ENCODE measurements around the gene STOML3.

STOML3 gene

GRCh38 chr13:38981096-38981495, 9.5 kb downstream of the STOML3 start:
- DNase-seq (ENCODE audit: low read depth, low spot score): no peak

- DNase-seq (ENCODE audit: low read depth, low spot score): no peak
Observed at GRCh38 chr13:38980750-38981078, 9.9 kb downstream of the STOML3 start.

- DNase-seq (ENCODE audit: low read depth, low spot score): no peak
Observed at GRCh38 chr13:38979891-38980749, 10.5 kb downstream of the STOML3 start.

DNA sequence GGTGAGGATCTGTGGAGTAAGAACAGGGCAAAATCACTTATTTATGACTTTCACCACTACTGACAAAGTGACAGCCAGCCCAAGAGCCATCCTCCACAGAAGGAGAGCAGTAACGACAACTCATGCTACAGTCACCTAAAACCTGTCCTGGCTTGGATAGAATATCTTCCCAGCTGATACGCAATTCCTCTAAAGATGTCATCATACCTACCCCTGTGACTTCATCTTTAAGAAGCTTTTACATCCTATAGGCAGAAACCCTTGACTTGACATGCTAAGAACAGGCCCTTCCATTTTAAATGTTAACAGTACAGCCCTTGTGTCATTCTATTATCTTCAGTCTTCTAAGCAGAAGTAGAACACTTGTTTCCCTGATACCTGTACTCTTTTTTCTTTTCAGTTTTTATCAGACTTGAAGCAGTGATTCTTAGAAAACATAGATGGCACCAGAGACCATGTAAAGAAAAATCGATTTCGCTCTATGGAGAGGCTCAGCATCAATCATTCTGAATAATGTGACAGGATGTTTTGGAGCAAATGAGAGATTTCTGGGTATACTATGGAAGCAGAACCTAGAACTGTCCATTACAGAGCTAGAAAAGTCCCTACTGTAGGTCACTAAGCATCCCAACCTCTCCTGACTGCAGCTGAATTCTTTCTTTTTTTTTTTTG, 20.1 kb downstream of the STOML3 start:
- DNase-seq (ENCODE audit: low read depth, low spot score): no peak

GRCh38 chr13:38969187-38969586, 21.4 kb downstream of the STOML3 start:
- DNase-seq (ENCODE audit: low read depth, low spot score): no peak

DNA sequence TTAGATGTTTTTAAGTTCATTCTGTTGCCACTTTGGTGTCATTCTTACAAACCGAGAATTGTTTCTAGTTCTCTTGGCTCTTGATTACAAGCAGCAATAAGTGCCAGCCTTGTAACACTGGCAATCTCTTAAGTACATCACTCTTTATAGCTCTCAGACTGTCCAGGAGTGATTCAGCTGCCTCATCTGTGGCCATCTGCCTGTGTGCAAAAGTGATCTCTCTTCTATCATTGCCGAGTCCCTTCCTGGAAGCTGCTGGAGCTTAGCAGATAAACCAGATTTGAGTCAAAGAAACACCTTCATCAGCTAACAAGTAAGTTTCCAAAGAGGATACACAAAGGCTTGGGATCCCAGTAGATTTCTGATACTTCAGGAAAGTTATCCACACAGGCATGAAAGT, 23.2 kb downstream of the STOML3 start:
- DNase-seq (ENCODE audit: low read depth, low spot score): no peak

- DNase-seq (ENCODE audit: low read depth, low spot score): no peak
Observed at GRCh38 chr13:38965281-38965680, 25.4 kb downstream of the STOML3 start.

DNA sequence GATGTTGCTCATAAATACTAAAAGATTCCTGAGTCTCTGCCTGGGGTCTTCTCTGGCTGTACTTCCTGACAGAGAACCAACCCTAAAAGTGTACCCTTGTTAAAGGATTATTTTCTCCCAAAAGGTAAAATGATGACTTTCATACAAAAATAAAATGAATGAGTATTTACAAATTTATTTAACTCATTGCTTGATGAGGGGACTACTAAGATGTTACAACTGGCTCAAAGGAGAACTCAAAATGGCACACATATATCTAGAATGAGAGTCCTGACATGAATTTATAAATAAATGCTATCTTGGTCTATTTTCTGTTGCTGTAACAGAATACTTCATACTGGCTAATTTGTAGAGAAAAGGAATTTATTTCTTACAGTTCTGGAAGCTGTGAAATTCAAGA, 30.5 kb downstream of the STOML3 start:
- DNase-seq (ENCODE audit: low read depth, low spot score): no peak

DNA sequence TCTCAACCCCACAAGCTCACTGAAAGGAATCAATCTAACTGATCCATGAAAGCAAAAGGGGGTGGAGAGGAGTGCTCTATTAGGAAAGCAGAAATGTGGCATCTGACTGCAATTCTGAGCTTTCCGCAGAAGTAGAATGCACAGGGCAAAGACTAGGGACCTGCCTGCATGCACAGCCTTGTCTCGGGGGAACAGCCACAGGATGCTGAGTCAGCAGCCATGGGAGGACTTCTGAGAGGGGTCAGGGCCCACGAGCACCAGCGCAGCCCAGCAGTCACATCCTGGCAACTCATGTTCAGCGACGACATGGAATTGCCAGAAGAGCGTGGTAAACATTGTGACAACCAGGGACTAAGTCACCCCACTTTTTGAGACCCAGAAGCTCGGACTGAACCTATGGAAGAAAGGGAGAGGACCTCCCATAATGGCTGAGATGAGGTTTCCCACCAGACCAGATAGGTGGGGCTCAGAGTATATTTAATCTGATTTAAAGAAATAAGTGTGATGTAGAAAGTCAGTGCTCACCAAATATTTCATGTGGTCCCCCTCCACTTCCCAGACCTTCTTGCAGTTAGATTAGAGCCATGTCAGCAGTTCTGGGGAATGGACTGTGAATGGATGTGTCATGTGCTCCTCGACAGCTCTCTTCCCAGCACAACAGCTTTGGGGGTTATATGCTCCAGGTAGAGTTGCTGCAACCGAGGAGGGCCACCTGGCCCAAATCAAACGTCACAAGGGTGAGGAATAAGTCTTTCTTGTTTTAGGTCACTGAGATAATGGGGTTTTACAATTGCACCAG, 32.6 kb downstream of the STOML3 start:
- no peak for DNase-seq (ENCODE audit: low read depth, low spot score)

DNA sequence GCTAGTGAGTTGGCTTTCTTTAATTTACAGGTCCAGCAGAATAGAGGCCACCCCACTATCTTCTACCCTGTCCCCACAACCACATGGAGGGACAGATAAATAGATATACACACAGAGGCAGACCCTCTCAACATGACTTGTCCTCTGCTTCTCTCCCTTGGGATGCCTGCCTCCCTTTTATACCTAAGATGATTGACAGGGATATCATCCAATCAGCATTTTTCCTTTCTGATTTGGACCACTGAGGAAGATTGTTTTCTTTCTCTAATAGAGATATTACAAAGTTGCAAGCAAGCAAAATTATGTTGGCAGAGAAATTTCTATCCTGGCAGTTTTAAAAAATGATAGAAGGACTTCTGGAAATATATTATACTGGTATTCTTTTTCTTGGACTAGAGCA, 35.8 kb downstream of the STOML3 start:
- DNase-seq (ENCODE audit: low read depth, low spot score): no peak

- DNase-seq (ENCODE audit: low read depth, low spot score): no peak
Observed at GRCh38 chr13:38954291-38954690, 36.3 kb downstream of the STOML3 start.

GRCh38 chr13:38952827-38953226, 37.8 kb downstream of the STOML3 start:
- no peak for DNase-seq (ENCODE audit: low read depth, low spot score)

GRCh38 chr13:38951525-38952313, 38.9 kb downstream of the STOML3 start:
- no peak for DNase-seq (ENCODE audit: low read depth, low spot score)

DNA sequence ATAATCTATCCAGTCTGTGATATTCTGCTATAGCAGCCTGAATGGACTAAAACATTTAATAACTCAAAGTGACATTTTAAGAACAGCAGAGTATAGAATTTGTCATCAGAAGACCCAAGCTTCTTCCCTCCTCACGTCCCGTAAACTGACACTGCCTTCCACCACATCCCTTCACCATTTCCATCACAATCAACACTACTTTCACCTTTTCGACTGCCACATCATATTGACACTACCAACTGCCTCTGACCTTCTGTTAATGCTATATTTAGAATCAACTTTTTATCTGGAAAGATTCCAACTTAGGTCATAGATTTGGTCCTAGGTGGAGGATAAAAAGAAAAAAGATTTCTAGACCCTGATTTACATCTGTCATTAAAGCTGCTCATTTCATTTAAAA, 39.6 kb downstream of the STOML3 start:
- DNase-seq (ENCODE audit: low read depth, low spot score): no peak

DNA sequence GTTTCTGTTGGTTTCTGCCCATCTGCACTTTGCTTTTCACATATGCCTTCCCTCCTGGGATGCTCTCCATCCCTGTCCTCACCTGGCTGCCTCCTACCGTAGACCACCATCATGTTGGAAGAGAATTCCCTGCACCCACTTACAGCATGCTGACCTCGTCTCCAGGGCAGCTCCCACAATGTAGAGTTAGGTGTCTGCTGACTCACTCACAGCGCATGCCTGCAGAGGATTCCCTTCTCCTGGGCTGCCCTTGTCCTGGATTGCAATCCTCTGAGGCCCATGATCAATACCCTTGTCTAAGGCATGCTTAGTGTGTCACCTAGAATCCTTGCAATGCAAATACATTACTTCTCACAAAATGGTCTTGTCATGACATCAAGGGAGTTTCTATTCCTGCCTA, 43.6 kb downstream of the STOML3 start:
- DNase-seq (ENCODE audit: low read depth, low spot score): no peak

DNA sequence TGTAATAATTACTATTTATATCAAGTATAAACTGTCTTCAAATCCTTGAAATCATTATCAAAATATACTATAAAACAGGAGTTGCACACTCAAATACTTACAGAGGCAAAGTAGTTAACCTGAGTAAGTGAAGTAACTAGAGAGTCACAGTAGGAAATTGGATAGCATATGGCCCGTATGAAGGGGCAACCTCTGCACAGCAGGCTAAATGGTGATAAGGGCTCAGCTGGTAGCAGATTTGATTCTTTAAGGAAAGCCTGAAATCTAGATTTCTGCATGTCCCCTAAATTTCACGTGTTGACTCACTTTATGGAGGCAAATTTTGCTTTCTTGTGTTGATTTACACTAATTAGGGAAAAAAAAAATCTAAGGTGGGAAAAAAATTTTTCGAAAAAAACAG, 46.4 kb downstream of the STOML3 start:
- no peak for DNase-seq (ENCODE audit: low read depth, low spot score)

DNA sequence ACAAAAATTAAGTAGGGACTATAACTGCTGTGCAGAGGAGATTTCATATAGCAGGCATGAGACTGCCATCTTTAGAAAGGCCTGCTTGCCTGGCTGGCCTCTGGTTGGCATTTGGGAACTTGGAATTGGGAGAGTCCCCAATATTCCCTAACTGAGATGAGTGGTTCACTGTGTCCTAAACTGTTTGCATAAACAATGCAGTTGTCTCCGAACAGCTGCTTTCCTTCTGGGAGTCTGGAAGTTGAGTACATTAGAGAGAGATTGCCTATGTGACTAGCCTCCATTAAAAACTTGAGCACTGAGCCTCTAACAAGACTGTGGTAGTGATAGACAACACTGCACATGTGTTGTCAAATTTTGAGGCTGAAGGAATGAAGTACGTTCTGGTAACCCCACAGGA, 47.4 kb downstream of the STOML3 start:
- no peak for DNase-seq (ENCODE audit: low read depth, low spot score)

DNA sequence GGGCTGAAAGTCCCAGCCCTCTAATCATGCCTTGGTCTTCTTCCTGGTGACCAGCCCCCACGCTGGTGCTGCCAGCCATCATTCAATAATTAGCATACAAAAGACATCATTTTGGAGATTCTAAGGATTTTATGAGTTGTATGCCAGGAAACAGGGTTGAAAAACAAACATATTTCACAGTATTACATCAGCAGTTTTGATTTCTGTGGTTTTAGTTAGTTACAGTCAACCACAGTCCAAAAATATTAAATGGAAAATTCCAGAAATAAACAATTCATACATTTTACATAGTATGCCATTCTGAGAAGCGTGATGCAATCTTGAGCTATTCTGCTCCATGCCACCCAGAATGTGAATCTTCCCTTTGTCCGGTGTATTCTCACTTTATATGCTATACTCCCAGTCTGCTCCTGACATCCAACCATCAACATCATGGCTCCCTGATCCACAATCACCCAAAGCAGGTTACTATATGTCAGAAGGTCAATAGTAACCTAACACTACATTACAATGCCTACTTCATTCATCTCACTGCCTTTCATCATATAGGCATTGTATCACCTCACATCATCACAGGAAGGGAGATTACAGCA, 49.2 kb downstream of the STOML3 start:
- no peak for DNase-seq (ENCODE audit: low read depth, low spot score)

- DNase-seq (ENCODE audit: low read depth, low spot score): no peak
Observed at GRCh38 chr13:38933786-38934185, 56.8 kb downstream of the STOML3 start.

DNA sequence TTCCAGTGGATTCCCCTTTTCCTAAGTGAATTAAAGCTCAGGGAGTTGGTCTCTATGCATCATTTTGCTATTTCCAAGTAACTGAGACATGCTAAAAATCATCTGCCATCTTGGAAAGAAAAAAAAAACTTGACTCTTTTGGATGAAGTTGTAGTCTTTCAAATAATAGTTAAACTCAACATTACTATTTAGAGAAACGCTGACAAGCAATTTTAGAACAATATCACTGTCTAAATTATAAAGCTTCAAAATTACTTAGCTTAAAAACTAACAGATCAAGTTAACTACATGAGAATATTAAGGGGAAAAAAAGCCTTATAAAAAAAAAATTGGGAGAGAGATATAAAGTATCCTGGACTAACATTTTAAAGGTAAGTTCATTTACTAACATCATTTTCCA, 68.5 kb downstream of the STOML3 start:
- DNase-seq (ENCODE audit: low read depth, low spot score): no peak

DNA sequence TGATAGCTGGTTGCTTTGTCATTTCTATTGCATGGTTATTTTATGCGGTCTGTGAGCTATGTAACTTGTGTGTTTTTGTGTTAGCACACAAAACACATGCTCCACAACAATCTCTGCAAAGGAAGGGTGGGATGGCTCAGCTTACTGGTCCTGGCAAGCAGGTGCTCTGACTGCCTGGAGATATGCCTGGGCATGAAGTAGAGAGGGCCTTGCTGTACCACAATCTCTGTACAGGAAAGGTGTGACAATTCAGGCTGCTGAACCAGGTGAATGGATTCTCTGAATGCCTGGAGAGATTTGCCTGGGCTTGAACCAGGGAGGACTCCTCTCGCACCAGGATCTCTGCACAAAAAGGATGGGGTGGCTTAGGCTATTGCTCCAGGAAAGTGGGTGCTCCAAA, 69.5 kb downstream of the STOML3 start:
- DNase-seq (ENCODE audit: low read depth, low spot score): no peak

All from brain pericyte (primary cell).